Endodermal cell (in vitro differentiated cells): ENCODE data around the gene FBXW7. TPM values are rescaled to one million over a fixed set of nuclear protein-coding genes. Genes with fewer than 3 reads are reported as not detected.

Source experiments
- DNase-seq: peaks from one replicate; pipeline ENCODE4 v3.0.0-alpha.2; 2017
- H3K27ac ChIP-seq: 2 replicates; pipeline ENCODE4 v1.5.1; 2013; ENCODE audit warnings: mild to moderate bottlenecking, low read depth, low read length, moderate library complexity
- H3K27me3 ChIP-seq: 2 replicates; pipeline ENCODE4 v1.6.1; 2013; ENCODE audit warnings: mild to moderate bottlenecking, low read length, moderate library complexity; ENCODE audit not compliant: insufficient read depth, control insufficient read depth, poor library complexity, severe bottlenecking
- H3K36me3 ChIP-seq: 2 replicates; pipeline ENCODE4 v1.7.0; 2013; ENCODE audit warnings: mild to moderate bottlenecking, low read length, moderate library complexity; ENCODE audit not compliant: control insufficient read depth, insufficient read depth
- H3K4me1 ChIP-seq: one replicate; pipeline ENCODE4 v1.7.0; 2013; ENCODE audit warnings: low read length; ENCODE audit not compliant: control insufficient read depth, insufficient read depth
- H3K4me3 ChIP-seq: 2 replicates; pipeline ENCODE4 v1.5.1; 2013; ENCODE audit warnings: mild to moderate bottlenecking, low read length, moderate library complexity
- H3K9ac ChIP-seq: 2 replicates; pipeline ENCODE4 v1.6.1; 2013; ENCODE audit warnings: mild to moderate bottlenecking, low read length, moderate library complexity; ENCODE audit not compliant: poor library complexity, severe bottlenecking; ENCODE audit errors: extremely low read depth
- H3K9me3 ChIP-seq: 2 replicates; pipeline ENCODE4 v1.6.1; 2013; ENCODE audit warnings: mild to moderate bottlenecking, low read length, moderate library complexity; ENCODE audit not compliant: control insufficient read depth
- H3K27ac Mint-ChIP-seq: 2 replicates; pipeline ENCODE4 v1.8.0; 2020; ENCODE audit warnings: mixed read lengths
- H3K27me3 Mint-ChIP-seq: 2 replicates; pipeline ENCODE4 v1.8.0; 2021; ENCODE audit warnings: mild to moderate bottlenecking, mixed read lengths; ENCODE audit not compliant: insufficient read depth
- H3K36me3 Mint-ChIP-seq: 2 replicates; pipeline ENCODE4 v1.8.0; 2020; ENCODE audit warnings: low read depth, mixed read lengths
- H3K4me1 Mint-ChIP-seq: 2 replicates; pipeline ENCODE4 v1.8.0; 2020; ENCODE audit warnings: mixed read lengths
- H3K4me3 Mint-ChIP-seq: 2 replicates; pipeline ENCODE4 v1.8.0; 2020; ENCODE audit warnings: mild to moderate bottlenecking, moderate library complexity, mixed read lengths
- H3K9me3 Mint-ChIP-seq: 2 replicates; pipeline ENCODE4 v1.8.0; 2020; ENCODE audit warnings: mild to moderate bottlenecking, mixed read lengths
- CTCF ChIP-seq: fragments of 200-600 bp; sonication (generic); conservative IDR thresholded peaks from 2 replicates; pipeline ENCODE4 v1.5.0; 2021; ENCODE audit warnings: antibody characterized with exemption, mild to moderate bottlenecking
- WGBS, 2 experiments: methylation state at CpG; one replicate each; pipeline versions ENCODE4 v1.1.5 to v1.1.7; 2013; ENCODE audit warnings: missing lambda C conversion rate in 2 of 2, mixed read lengths in 1 of 2; ENCODE audit not compliant: insufficient coverage in 1 of 2, insufficient read length in 1 of 2; 5-methylcytosine and 5-hydroxymethylcytosine counted together
- total RNA-seq, 2 donors: library from RNA; stranded (reverse); fragmentation: NEBNext Ultra II Directional in 1 of 2; extraction: Animal tissue kit (Norgen Biotek cat#: 25700) in 1 of 2; gene quantifications; 2 replicates in 1 of 2; 3 replicates in 1 of 2; pipeline ENCODE4 v1.2.1, GENCODE V29; 2021

Gene FBXW7
- total RNA-seq, 2 donors from 2014 or later: 34.3 to 34.4 TPM

- H3K4me3 Mint-ChIP-seq: no peak overlapping the region
- H3K36me3 Mint-ChIP-seq: peaks cover 2% of the 10 kb centered on the region
- no peak overlapping the region for H3K27ac Mint-ChIP-seq
- Histone ChIP-seq H3K4me1 (no peaks in the 10 kb centered on the region), H3K9me3 (no peaks in the 10 kb centered on the region), H3K27ac (no peak overlapping the region), H3K9ac (no peak overlapping the region), H3K27me3 (no peaks in the 10 kb centered on the region), H3K4me3 (no peak overlapping the region), H3K36me3 (peaks cover 20% of the 10 kb centered on the region)
- 100% methylated on average over 2 of the region's 2 CpGs; no CpG with 5 or more reads in 1 of the 2 experiments for WGBS, 2 experiments
- no peaks in the 10 kb centered on the region for H3K9me3 Mint-ChIP-seq
- H3K4me1 Mint-ChIP-seq: no peaks in the 10 kb centered on the region
- no peak for DNase-seq
- no peak for TF ChIP-seq CTCF
- H3K27me3 Mint-ChIP-seq: no peaks in the 10 kb centered on the region
Observed at GRCh38 chr4:152331042-152331441, 204.8 kb downstream of the FBXW7 start.

GRCh38 chr4:152328582-152328981, 207.3 kb downstream of the FBXW7 start:
- Histone ChIP-seq H3K9me3 (no peaks in the 10 kb centered on the region), H3K4me1 (no peaks in the 10 kb centered on the region), H3K27ac (no peak overlapping the region), H3K4me3 (no peak overlapping the region), H3K9ac (no peak overlapping the region), H3K36me3 (peaks cover 26% of the 10 kb centered on the region), H3K27me3 (no peaks in the 10 kb centered on the region)
- no peaks in the 10 kb centered on the region for H3K27me3 Mint-ChIP-seq
- H3K36me3 Mint-ChIP-seq: peaks cover 5% of the 10 kb centered on the region
- no peak overlapping the region for H3K4me3 Mint-ChIP-seq
- H3K27ac Mint-ChIP-seq: no peak overlapping the region
- TF ChIP-seq CTCF: no peak
- DNase-seq: no peak
- no peaks in the 10 kb centered on the region for H3K9me3 Mint-ChIP-seq
- H3K4me1 Mint-ChIP-seq: peaks cover 2% of the 10 kb centered on the region
- WGBS, 2 experiments: 80% methylated on average over 1 of the region's 1 CpG; no CpG with 5 or more reads in 1 of the 2 experiments

- H3K4me3 ChIP-seq: no peak overlapping the region
- TF ChIP-seq CTCF: no peak
- 94 to 95% methylated on average over 3 to 6 of the region's 6 CpGs for WGBS, 2 experiments
- H3K9me3 ChIP-seq: no peaks in the 10 kb centered on the region
- H3K27me3 ChIP-seq: no peaks in the 10 kb centered on the region
- no peak overlapping the region for H3K4me3 Mint-ChIP-seq
- peaks cover 7% of the 10 kb centered on the region for H3K36me3 Mint-ChIP-seq
- no peaks in the 10 kb centered on the region for H3K4me1 ChIP-seq
- H3K27ac ChIP-seq: no peak overlapping the region
- H3K9me3 Mint-ChIP-seq: no peaks in the 10 kb centered on the region
- H3K4me1 Mint-ChIP-seq: peaks cover 2% of the 10 kb centered on the region
- DNase-seq: no peak
- H3K9ac ChIP-seq: no peak overlapping the region
- peaks cover 31% of the 10 kb centered on the region for H3K36me3 ChIP-seq
- no peak overlapping the region for H3K27ac Mint-ChIP-seq
- H3K27me3 Mint-ChIP-seq: no peaks in the 10 kb centered on the region
Observed at GRCh38 chr4:152327606-152328453, 208.1 kb downstream of the FBXW7 start.
